Measurements from ENCODE around the gene ZNF544. TPM values are rescaled to one million over a fixed set of nuclear protein-coding genes. Genes with fewer than 3 reads are reported as not detected.

Gene ZNF544
- total RNA-seq, 2 experiments from 2014 or later, result 32.4 to 35.4 TPM

DNA sequence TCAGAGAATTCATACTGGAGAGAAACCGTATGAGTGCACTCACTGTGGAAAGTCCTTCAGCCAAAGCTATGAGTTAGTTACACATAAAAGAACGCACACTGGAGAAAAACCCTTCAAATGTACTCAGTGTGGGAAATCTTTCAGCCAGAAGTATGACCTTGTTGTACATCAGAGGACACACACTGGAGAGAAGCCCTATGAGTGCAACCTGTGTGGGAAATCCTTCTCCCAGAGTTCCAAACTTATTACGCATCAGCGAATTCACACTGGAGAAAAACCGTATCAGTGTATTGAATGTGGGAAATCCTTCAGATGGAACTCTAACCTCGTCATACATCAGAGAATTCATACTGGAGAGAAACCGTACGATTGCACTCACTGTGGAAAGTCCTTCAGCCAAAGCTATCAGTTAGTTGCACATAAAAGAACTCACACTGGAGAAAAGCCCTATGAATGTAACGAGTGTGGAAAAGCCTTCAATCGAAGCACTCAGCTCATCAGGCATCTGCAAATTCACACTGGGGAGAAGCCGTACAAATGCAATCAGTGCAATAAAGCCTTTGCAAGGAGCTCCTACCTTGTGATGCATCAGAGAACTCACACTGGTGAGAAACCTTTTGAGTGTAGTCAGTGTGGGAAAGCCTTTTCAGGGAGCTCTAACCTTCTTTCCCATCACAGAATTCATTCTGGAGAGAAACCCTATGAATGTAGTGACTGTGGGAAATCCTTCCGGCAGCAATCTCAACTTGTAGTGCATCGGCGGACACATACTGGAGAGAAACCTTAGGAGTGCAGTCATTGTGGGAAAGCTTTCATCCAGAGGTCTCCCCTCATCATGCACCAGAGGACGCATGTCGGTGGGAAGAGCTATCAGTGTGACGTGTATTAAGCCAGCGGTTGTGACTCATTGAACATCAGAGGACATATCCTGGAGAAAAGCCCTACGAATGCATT, 33.5 kb downstream of the ZNF544 start:
- no peaks in the 10 kb centered on the region for H3K27me3 Mint-ChIP-seq (ENCODE audit: low read depth)
- intact Hi-C loops (cut with micrococcal nuclease), result no loop called here
- peaks cover 95% of the 10 kb centered on the region for H3K36me3 Mint-ChIP-seq (ENCODE audit: low read depth)
- peaks cover 88% of the 10 kb centered on the region for H3K9me3 Mint-ChIP-seq
- DNase-seq, result no peak
- CTCF ChIA-PET, result interaction anchor here (0.5 kb wide), 1 partner anchor 318 kb away, joined by 3 read pairs; no protein-coding TSS in a partner anchor
- no peaks in the 10 kb centered on the region for H3K4me1 Mint-ChIP-seq (ENCODE audit: low read depth)
- no peak overlapping the region for H3K4me3 Mint-ChIP-seq
- no peak overlapping the region for H3K27ac Mint-ChIP-seq

DNA sequence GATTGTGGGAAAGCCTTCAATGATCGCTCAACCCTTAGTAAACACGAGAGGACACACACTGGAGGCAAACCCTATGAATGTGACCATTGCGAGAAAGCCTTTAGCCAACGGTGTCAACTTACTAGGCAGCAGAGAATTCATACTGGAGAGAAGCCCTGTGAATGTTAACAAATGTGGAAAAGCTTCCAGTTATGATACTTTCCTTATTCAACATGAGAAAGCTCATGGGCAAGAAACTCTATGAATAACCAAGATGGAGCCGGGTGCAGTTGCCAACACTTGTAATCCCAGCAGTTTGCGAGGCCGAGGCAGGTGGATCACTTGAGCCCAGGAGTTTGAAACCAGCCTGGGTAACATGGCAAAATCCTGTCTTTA, 34.2 kb downstream of the ZNF544 start:
- no peaks in the 10 kb centered on the region for H3K27me3 Mint-ChIP-seq (ENCODE audit: low read depth)
- CTCF ChIA-PET, result no interaction called here
- no peaks in the 10 kb centered on the region for H3K4me1 Mint-ChIP-seq (ENCODE audit: low read depth)
- intact Hi-C loops (cut with micrococcal nuclease), result no loop called here
- H3K9me3 Mint-ChIP-seq, result peaks cover 82% of the 10 kb centered on the region
- no peak for DNase-seq
- H3K27ac Mint-ChIP-seq, result no peak overlapping the region
- H3K4me3 Mint-ChIP-seq, result no peak overlapping the region
- H3K36me3 Mint-ChIP-seq (ENCODE audit: low read depth), result peaks cover 95% of the 10 kb centered on the region

DNA sequence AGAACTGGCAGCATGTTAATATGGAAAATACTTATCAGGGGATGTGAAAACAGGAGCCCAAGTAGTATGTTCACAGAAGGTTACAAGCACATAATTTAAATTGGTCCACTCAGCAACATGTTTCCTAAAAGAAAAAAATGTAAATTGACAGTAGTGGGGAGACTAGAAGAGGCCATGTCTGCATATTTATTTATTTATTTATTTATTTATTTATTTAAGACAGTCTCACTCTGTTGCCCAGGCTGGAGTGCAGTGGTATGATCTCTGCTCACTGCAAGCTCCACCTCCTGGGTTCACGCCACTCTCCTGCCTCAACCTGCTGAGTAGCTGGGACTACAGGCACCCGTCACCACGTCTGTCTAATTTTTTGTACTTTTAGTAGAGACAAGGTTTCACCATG, 36.4 kb downstream of the ZNF544 start:
- Mint-ChIP-seq H3K27ac (no peak overlapping the region), H3K4me1 (ENCODE audit: low read depth) (no peaks in the 10 kb centered on the region)
- CTCF ChIA-PET, result no interaction called here

DNA sequence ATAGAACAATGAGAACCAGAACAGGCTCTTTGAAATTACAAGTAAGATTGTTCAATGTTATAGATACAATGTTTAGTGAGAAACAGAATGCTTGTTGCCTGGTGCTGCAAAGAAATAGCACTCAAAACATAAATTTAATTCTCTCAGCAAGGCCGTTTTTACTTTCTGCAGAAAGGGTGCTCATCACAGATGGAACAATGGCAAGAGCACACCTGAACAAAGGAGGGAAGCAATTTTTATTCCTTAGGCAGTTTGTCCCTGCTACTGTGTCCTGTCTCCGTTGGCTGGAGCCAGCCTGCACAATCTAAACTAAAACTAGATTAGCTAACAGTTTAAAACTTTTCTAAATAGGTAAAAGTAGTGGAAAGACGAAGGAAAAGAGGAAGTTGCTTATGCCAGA, 39.6 kb downstream of the ZNF544 start:
- intact Hi-C loops (cut with micrococcal nuclease), result no loop called here
- H3K36me3 Mint-ChIP-seq (ENCODE audit: low read depth), result peaks cover 81% of the 10 kb centered on the region
- H3K27ac Mint-ChIP-seq, result no peak overlapping the region
- H3K4me3 Mint-ChIP-seq, result no peak overlapping the region
- no peaks in the 10 kb centered on the region for H3K4me1 Mint-ChIP-seq (ENCODE audit: low read depth)
- CTCF ChIA-PET, result no interaction called here
- H3K27me3 Mint-ChIP-seq (ENCODE audit: low read depth), result no peaks in the 10 kb centered on the region
- peaks cover 58% of the 10 kb centered on the region for H3K9me3 Mint-ChIP-seq
- no peak for DNase-seq

More for the DNA sequence above, 36.4 kb downstream of the ZNF544 start:
- no peak overlapping the region for H3K4me3 Mint-ChIP-seq
- H3K27me3 Mint-ChIP-seq (ENCODE audit: low read depth), result no peaks in the 10 kb centered on the region
- peaks cover 87% of the 10 kb centered on the region for H3K36me3 Mint-ChIP-seq (ENCODE audit: low read depth)
- no peak for DNase-seq
- intact Hi-C loops (cut with micrococcal nuclease), result no loop called here
- peaks cover 74% of the 10 kb centered on the region for H3K9me3 Mint-ChIP-seq

DNA sequence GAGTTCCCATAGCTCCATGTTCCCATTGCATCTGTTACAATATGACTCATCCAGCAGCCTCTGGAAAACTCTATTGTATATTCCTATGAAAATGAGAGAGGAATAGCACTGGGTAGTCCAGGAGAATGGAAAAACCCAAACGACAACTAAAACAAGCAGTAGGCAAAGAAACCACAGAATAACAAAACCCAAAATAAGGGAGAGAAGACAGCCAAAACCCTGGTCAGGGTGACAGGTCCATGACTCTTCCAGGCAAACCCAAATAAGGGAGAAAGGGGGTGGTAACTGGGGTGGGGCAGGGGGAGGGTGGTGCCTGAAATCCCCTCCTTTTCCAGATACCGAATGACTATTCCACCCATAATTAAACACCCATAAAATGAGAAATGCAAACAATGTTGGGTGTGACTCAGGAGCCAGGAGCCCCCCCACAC, 46.1 kb downstream of the ZNF544 start:
- Mint-ChIP-seq H3K27ac (no peak overlapping the region), H3K36me3 (ENCODE audit: low read depth) (peaks cover 74% of the 10 kb centered on the region), H3K9me3 (peaks cover 34% of the 10 kb centered on the region), H3K4me3 (no peak overlapping the region), H3K4me1 (ENCODE audit: low read depth) (peaks cover 7% of the 10 kb centered on the region), H3K27me3 (ENCODE audit: low read depth) (no peaks in the 10 kb centered on the region)
- CTCF ChIA-PET, result interaction anchor here (0.6 kb wide), 1 partner anchor 50 kb away, joined by 3 read pairs; no protein-coding TSS in a partner anchor
- intact Hi-C loops (cut with micrococcal nuclease), result loop anchor here (5.0 kb wide), 1 partner anchor 862 kb away; the partner anchor contains the start of gene ZNF17
- no peak for DNase-seq

DNA sequence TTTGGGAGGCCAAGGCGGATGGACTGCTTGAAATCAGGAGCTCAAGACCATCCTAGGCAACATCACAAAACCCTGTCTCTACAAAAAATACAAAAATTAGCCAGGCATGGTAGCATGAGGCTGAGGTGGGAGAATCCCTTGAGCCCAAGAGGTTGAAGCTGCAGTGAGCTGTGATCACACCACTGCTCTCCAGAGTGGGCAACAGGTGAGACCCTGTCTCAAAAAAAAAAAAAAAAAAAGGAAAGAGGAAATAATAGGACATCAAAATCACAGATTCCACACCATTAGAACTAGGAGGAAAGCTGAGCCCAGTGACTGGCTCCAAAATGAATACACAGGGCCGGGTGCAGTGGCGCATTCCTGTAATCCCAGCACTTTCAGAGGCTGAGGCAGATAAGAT, 46.9 kb downstream of the ZNF544 start:
- Mint-ChIP-seq H3K27me3 (ENCODE audit: low read depth) (no peaks in the 10 kb centered on the region), H3K36me3 (ENCODE audit: low read depth) (peaks cover 69% of the 10 kb centered on the region), H3K4me3 (no peak overlapping the region), H3K27ac (no peak overlapping the region), H3K9me3 (peaks cover 27% of the 10 kb centered on the region), H3K4me1 (ENCODE audit: low read depth) (peaks cover 15% of the 10 kb centered on the region)
- CTCF ChIA-PET, result interaction anchor here (0.6 kb wide), 1 partner anchor 51 kb away, joined by 3 read pairs; no protein-coding TSS in a partner anchor
- intact Hi-C loops (cut with micrococcal nuclease), result loop anchor here (5.0 kb wide), 1 partner anchor 863 kb away; the partner anchor contains the start of gene ZNF17
- DNase-seq, result no peak

DNA sequence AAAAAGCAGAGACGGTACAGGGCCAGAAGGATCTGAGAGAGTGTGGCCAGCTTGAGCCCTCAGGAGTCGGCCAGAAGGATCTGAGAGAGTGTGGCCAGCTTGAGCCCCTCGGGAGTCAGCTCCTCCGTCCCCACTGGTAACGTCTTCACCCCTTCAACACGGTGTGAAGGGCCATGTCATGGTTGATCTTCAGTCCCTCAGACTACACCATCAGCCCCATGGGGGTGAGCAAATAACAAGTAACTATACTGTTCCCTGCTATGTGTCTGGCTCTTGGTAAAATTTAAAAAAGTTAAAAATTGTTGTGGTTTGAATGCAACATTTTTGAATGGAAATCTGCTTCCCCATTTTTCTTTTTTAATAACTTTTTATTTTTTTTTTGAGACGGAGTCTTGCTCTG, 48.5 kb downstream of the ZNF544 start:
- peaks cover 64% of the 10 kb centered on the region for H3K36me3 Mint-ChIP-seq (ENCODE audit: low read depth)
- H3K4me1 Mint-ChIP-seq (ENCODE audit: low read depth), result peaks cover 25% of the 10 kb centered on the region
- CTCF ChIA-PET, result interaction anchor here (0.6 kb wide), 1 partner anchor 20 kb away, joined by 5 read pairs; no protein-coding TSS in a partner anchor
- intact Hi-C loops (cut with micrococcal nuclease), result loop anchor here (5.0 kb wide), 1 partner anchor 865 kb away; the partner anchor contains the start of gene ZNF17
- H3K27me3 Mint-ChIP-seq (ENCODE audit: low read depth), result no peaks in the 10 kb centered on the region
- peaks cover 19% of the 10 kb centered on the region for H3K9me3 Mint-ChIP-seq
- peak overlapping the region; percentile 21 for H3K27ac Mint-ChIP-seq
- H3K4me3 Mint-ChIP-seq, result peak overlapping the region; percentile 24
- no peak for DNase-seq

DNA sequence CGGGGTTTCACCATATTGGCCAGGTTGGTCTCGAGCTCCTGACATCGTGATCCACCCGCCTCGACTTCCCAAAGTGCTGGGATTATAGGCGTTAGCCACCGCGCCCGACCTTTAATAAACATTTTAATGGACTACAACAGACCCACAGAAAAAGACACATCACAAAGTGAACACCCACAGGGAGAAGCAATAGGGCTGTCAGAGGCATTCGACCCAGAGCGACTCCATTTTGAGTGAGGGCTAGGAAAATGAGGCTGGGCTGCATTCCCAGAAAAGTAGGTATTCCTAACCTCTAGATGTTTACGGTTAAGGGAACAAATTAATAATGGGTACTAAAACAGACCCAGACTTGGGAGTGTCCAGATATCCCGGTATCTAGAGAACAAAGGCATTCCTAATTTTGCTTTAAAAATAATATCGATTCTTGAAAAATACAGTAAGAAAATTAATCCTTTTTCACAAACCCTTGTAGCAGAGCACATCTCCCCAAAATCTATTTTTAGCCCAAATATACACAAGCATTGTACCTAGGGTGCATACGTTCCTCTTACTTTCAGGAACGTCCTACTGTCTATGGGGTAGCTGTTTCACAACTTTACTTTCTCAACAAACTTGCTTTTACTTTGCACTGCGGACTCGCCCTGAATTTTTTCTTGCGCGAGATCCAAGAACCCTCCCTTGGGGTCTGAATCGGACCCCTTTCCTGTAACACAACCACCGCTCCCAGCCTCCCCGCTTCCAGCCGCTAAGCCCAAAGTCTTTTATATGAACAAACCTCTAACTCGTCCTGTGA, 49.2 kb downstream of the ZNF544 start:
- peak overlapping the region; percentile 93 for H3K27ac Mint-ChIP-seq
- CTCF ChIA-PET, result no interaction called here
- peaks cover 19% of the 10 kb centered on the region for H3K9me3 Mint-ChIP-seq
- H3K36me3 Mint-ChIP-seq (ENCODE audit: low read depth), result peaks cover 60% of the 10 kb centered on the region
- H3K27me3 Mint-ChIP-seq (ENCODE audit: low read depth), result no peaks in the 10 kb centered on the region
- peak overlapping the region; percentile 88 for H3K4me3 Mint-ChIP-seq
- no peak for DNase-seq
- intact Hi-C loops (cut with micrococcal nuclease), result loop anchor here (1.0 to 5.0 kb wide), 13 partner anchors 27 to 866 kb away; partner anchors contain the start of genes ERVK3-1, MZF1, RPS5 and ZBTB45
- H3K4me1 Mint-ChIP-seq (ENCODE audit: low read depth), result peaks cover 25% of the 10 kb centered on the region

DNA sequence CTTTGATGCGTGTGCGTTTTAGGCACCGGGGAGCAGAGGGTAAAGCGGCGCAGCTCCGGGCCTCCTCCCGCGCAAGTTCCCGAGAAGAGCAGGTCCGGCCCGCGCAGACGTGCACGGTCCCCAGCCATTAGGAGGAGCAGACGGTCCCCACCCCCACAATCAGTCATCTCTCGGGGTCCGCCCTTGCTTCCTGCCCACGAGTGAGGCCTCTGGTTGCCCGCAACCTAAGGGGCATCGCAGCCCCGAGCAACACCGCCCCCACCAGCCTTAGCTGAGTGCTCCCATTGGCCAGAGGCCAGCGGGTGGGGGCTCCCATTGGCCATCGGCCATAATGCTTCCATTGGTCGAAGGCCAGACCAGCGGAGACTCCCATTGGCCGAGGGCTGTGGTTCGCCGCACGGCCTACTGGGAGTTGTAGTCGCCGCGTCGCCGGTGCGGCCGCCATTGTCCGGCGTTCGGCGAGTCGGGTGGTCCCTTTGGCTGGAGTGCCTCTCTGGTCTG, 49.9 kb downstream of the ZNF544 start, which contains the start of gene ZNF8:
Gene ZNF8 (plus strand): TSS at position 415 of the 501 bp plus-strand sequence. CDS start 127 bp downstream, outside the sequence.
- Mint-ChIP-seq H3K4me1 (ENCODE audit: low read depth) (peaks cover 25% of the 10 kb centered on the region), H3K9me3 (peaks cover 21% of the 10 kb centered on the region), H3K4me3 (peak within 1 kb of the TSS; percentile 88), H3K36me3 (ENCODE audit: low read depth) (peaks cover 64% of the 10 kb centered on the region), H3K27ac (peak within 1 kb of the TSS; percentile 93), H3K27me3 (ENCODE audit: low read depth) (no peaks in the 10 kb centered on the region)
- intact Hi-C loops (cut with micrococcal nuclease), result loop anchor here (1.0 to 5.0 kb wide), 13 partner anchors 27 to 866 kb away; partner anchors contain the start of genes ERVK3-1, MZF1, RPS5 and ZBTB45
- peak; percentile 99 for DNase-seq
- CTCF ChIA-PET, result no interaction called here

DNA sequence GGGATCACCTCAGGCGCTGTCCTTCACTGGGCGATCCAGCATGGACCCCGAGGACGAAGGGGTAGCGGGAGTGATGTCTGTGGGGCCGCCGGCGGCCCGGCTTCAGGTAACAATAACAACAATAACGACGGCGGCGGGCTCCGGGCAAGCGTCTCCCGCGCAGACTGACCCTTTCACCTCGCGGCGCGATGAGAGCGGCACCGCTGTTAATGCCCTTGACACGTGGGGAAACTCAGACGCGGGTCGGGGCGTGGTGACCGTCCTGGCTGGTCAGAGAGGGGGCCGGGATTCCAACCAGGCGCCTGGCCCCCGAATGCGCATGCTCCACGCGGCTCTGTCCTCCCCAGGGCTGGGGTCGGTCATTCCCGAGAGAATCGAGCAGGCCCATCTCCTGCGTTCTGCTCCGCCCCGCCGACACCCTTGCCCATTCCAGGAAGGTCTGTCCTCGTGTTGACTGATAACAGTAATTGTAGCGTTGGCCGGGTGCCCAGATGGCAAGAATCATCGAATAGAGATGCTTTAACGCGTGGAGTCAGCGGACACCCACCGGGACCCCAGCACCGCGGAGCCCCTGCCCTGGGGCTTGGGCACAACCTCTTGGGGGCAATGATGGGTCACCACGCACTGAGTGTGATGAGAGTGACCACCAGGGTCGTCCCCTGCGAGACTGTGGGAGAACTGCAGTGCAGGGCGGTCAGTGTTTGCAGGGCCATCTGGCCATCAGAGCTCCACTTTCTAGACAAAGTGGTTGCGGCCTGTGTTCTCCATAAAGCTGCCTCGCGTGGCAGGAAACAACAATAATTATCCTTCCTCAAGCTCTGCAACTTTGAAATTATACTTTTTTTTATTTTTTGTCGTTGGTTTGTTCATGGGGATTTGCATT, 50.6 kb downstream of the ZNF544 start:
- CTCF ChIA-PET, result no interaction called here
- intact Hi-C loops (cut with micrococcal nuclease), result loop anchor here (2.0 to 5.0 kb wide), 4 partner anchors 48 to 867 kb away; partner anchors contain the start of genes RPS5, ZNF17, ZNF544 and ZSCAN22
- Mint-ChIP-seq H3K27ac (peak overlapping the region; percentile 93), H3K9me3 (peaks cover 19% of the 10 kb centered on the region), H3K4me1 (ENCODE audit: low read depth) (peaks cover 25% of the 10 kb centered on the region), H3K36me3 (ENCODE audit: low read depth) (peaks cover 63% of the 10 kb centered on the region), H3K4me3 (peak overlapping the region; percentile 88), H3K27me3 (ENCODE audit: low read depth) (no peaks in the 10 kb centered on the region)
- peak; percentile 81 for DNase-seq

DNA sequence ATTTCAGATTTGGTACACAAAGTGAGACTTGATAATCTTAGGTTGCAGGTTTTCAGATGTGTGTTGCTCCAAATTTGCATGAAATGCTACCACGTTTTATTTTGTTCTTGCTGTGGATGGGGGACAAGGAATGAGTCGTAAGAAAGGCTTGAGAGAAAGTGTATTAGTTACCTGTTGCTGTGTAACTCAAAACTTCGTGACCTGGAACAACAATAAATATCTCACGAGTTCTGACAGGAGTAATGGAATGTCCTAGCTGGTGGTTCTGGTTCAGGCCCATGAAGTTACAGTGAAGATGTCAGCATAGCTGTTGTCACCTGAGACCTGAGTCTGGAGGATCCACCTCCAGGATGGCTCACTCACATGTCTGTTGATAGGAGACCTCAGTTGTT, 51.2 kb downstream of the ZNF544 start:
- H3K27me3 Mint-ChIP-seq (ENCODE audit: low read depth), result no peaks in the 10 kb centered on the region
- H3K9me3 Mint-ChIP-seq, result peaks cover 14% of the 10 kb centered on the region
- intact Hi-C loops (cut with micrococcal nuclease), result loop anchor here (2.0 to 5.0 kb wide), 4 partner anchors 47 to 868 kb away; partner anchors contain the start of genes RPS5, ZNF17, ZNF544 and ZSCAN22
- peaks cover 25% of the 10 kb centered on the region for H3K4me1 Mint-ChIP-seq (ENCODE audit: low read depth)
- peaks cover 61% of the 10 kb centered on the region for H3K36me3 Mint-ChIP-seq (ENCODE audit: low read depth)
- CTCF ChIA-PET, result no interaction called here
- DNase-seq, result no peak
- H3K27ac Mint-ChIP-seq, result peak overlapping the region; percentile 93
- H3K4me3 Mint-ChIP-seq, result peak overlapping the region; percentile 88
